GM19193 (cell line): ENCODE results near the gene EXD2.

Experiments
- POLR2A ChIP-seq: IDR thresholded peaks from 4 replicates; pipeline ENCODE4 v1.6.1; 2011; ENCODE audit not compliant: insufficient read depth, insufficient read length; ENCODE audit errors: extremely low read depth

Gene EXD2

GRCh38 chr14:69175130-69175529 lies 16.2 kb upstream of the EXD2 start:
- TF ChIP-seq POLR2A = no peak

GRCh38 chr14:69181491-69181890 lies 9.8 kb upstream of the EXD2 start:
- TF ChIP-seq POLR2A = no peak

- no peak for TF ChIP-seq POLR2A
Measured at GRCh38 chr14:69183735-69184134, 7.6 kb upstream of the EXD2 start.

GRCh38 chr14:69190191-69190590 lies 1.1 kb upstream of the EXD2 start:
- no peak for TF ChIP-seq POLR2A

- TF ChIP-seq POLR2A = no peak
Measured at GRCh38 chr14:69193721-69194120, 2.4 kb downstream of the EXD2 start.

GRCh38 chr14:69199786-69200185 lies 8.5 kb downstream of the EXD2 start:
- no peak for TF ChIP-seq POLR2A

- TF ChIP-seq POLR2A = no peak
Measured at GRCh38 chr14:69204753-69205152, 13.5 kb downstream of the EXD2 start.

- TF ChIP-seq POLR2A = no peak
Measured at GRCh38 chr14:69207435-69208041, 16.2 kb downstream of the EXD2 start.

- no peak for TF ChIP-seq POLR2A
Measured at GRCh38 chr14:69208666-69209065, 17.4 kb downstream of the EXD2 start.

- TF ChIP-seq POLR2A = no peak
Measured at GRCh38 chr14:69214393-69214792, 23.1 kb downstream of the EXD2 start.

GRCh38 chr14:69224946-69225345 lies 33.6 kb downstream of the EXD2 start:
- TF ChIP-seq POLR2A = no peak

- TF ChIP-seq POLR2A = no peak
Measured at GRCh38 chr14:69226178-69226577, 34.9 kb downstream of the EXD2 start.

- no peak for TF ChIP-seq POLR2A
Measured at GRCh38 chr14:69226736-69227135, 35.4 kb downstream of the EXD2 start.

- TF ChIP-seq POLR2A = no peak
Measured at GRCh38 chr14:69231486-69231885, 40.2 kb downstream of the EXD2 start.

- TF ChIP-seq POLR2A = no peak
Measured at GRCh38 chr14:69232388-69232787, 41.1 kb downstream of the EXD2 start.

GRCh38 chr14:69234106-69234505 lies 42.8 kb downstream of the EXD2 start:
- TF ChIP-seq POLR2A = no peak

GRCh38 chr14:69235708-69236107 lies 44.4 kb downstream of the EXD2 start:
- TF ChIP-seq POLR2A = no peak
